ENCODE measurements around the gene DCAF12.

DNA sequence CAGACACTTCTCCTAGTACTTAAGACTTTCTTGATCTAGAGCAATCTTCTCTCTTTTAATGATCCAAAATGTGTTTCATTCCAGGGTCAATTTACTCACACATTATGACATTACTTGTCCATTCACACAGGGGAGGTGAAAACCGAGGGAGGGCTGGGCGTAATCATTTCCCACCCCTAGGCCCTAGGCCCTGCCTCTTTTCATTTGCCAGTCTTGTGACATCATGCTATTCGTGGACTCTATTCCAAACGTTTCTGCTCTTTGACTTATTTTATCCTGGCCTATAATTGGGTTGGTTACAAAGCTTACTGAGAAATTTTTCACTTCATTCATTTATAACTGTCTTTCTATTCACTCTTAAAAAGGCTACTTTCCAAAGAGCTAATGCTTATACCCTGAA lies 2.4 kb downstream of the DCAF12 start:
- TF ChIP-seq CTCF (IDR thresholded peaks at IDR 0.05; ENCODE audit: low read length) (no peak), EZH2 (optimal IDR thresholded peaks at IDR 0.05; ENCODE audit: low read depth, low read length) (no peak)

All from MM.1S (cell line).